ENCODE data around the gene BRAF.

Gene BRAF

GRCh38 chr7:140704205-140704604 is 220.5 kb downstream of the BRAF start:
- TF ChIP-seq, protein P1, sequence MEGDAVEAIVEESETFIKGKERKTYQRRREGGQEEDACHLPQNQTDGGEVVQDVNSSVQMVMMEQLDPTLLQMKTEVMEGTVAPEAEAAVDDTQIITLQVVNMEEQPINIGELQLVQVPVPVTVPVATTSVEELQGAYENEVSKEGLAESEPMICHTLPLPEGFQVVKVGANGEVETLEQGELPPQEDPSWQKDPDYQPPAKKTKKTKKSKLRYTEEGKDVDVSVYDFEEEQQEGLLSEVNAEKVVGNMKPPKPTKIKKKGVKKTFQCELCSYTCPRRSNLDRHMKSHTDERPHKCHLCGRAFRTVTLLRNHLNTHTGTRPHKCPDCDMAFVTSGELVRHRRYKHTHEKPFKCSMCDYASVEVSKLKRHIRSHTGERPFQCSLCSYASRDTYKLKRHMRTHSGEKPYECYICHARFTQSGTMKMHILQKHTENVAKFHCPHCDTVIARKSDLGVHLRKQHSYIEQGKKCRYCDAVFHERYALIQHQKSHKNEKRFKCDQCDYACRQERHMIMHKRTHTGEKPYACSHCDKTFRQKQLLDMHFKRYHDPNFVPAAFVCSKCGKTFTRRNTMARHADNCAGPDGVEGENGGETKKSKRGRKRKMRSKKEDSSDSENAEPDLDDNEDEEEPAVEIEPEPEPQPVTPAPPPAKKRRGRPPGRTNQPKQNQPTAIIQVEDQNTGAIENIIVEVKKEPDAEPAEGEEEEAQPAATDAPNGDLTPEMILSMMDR (IDR thresholded peaks at IDR 0.05; ENCODE audit: low read depth, low read length) = no peak
- H3K4me3 ChIP-seq (ENCODE audit: low read depth, low read length) = no peak overlapping the region

GRCh38 chr7:140702774-140703173 is 222.0 kb downstream of the BRAF start:
- no peak overlapping the region for H3K4me3 ChIP-seq (ENCODE audit: low read depth, low read length)
- TF ChIP-seq, protein P1 (IDR thresholded peaks at IDR 0.05; ENCODE audit: low read depth, low read length) = no peak

DNA sequence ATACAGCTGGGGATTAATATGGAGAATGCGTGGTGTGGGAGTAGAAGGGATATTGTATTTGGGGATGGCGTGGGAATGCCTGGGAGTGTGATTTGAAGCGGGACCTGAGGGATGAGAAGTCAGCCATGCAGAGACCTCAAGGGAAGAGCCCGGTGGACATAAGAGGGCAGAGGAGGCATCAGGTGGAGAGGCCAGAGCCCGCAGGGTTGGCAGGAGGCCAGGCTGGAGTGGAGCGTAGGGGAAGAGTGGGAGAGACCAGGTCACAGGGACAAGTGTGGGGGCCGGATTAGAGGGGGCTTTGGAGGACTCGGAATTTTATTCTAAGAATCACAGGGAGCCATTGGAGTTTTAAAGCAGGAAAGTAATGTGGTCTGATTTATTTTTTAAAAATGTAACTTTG is 226.3 kb downstream of the BRAF start:
- H3K4me3 ChIP-seq (ENCODE audit: low read depth, low read length) = no peak overlapping the region
- TF ChIP-seq, protein P1 (IDR thresholded peaks at IDR 0.05; ENCODE audit: low read depth, low read length) = no peak

DNA sequence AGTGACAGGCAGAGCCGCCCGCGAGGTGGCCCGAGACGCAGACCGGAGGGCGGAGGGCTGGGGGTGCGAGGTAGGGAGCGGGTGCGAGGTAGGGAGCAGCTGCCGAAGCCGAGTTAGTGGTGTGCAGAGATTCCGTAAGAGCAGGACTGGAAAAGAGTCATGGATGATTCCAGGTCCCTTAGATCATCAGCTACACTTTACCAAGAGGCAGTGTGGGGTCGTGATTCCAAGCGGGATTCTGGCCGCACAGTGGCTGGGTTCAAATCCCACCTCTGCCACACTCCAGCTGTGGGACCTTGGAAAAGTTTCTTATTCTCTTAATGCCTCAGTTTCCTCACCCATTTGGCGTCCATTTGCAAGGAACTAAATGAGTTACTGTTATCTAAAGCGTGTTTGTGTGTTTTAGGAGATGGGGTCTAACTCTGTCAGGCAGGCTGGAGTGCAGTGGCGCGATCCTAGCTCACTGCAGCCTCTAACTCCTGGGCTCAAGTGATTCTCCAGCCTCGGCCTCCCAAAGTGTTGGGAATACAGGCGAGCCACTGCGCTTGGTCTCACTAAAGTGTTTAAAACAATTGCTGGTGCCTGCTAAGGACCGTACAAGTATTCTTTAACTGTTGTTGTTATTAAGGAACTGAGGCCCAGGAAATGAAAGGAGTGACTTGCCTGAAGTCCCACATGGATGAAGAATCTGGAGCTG is 227.1 kb downstream of the BRAF start:
- TF ChIP-seq, protein P1 (IDR thresholded peaks at IDR 0.05; ENCODE audit: low read depth, low read length) = no peak
- H3K4me3 ChIP-seq (ENCODE audit: low read depth, low read length) = peak overlapping the region; percentile 72

- H3K4me3 ChIP-seq (ENCODE audit: low read depth, low read length) = peak within 1 kb of the TSS; percentile 72
- TF ChIP-seq, protein P1 (IDR thresholded peaks at IDR 0.05; ENCODE audit: low read depth, low read length) = no peak
Measured at GRCh38 chr7:140696680-140697446, 227.9 kb downstream of the BRAF start, which contains the start of gene NDUFB2. TSS of gene NDUFB2 (plus strand) at chr7:140696708. CDS start at chr7:140696745, 37 bp downstream.

DNA sequence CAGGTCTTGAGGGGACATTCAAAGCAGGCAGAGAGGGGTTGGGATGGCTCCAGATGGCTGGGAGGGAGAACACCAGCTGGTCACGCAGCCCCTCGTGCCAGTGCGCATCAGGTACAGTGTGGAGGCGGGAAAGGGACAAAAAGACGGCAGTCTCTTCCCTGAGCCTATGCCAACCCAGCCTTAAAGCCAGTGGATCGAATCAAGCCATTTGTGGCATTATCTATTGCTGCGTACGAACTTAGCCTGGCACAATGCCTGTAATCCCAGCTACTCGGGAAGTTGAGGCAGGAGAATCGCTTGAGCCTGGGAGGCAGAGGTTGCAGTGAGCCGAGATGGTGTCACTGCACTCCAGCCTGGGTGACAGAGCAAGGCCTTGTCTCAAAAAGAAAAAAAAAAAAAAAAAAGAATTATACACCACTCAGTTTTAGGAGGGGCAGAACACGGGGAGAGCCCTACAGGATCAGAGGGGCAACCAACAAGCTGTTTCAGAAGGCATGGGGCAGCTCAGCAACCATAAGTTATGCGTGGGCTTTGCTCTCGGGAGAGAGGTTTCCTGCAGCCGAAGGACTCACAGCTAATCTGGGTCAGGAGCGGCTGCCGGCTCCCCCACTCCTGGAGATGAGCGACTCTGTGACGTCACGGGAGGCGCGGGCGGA is 228.6 kb downstream of the BRAF start:
- TF ChIP-seq, protein P1 (IDR thresholded peaks at IDR 0.05; ENCODE audit: low read depth, low read length) = no peak
- H3K4me3 ChIP-seq (ENCODE audit: low read depth, low read length) = peak overlapping the region; percentile 72

Data from WI38 (cell line).